Measurements from ENCODE around the gene GOLGA2. TPM values are rescaled to one million over a fixed set of nuclear protein-coding genes. Genes with fewer than 3 reads are reported as not detected.

The GOLGA2 gene
- total and polyA plus RNA-seq, 8 donors: 37.9 to 105 (median 59.3) TPM

DNA sequence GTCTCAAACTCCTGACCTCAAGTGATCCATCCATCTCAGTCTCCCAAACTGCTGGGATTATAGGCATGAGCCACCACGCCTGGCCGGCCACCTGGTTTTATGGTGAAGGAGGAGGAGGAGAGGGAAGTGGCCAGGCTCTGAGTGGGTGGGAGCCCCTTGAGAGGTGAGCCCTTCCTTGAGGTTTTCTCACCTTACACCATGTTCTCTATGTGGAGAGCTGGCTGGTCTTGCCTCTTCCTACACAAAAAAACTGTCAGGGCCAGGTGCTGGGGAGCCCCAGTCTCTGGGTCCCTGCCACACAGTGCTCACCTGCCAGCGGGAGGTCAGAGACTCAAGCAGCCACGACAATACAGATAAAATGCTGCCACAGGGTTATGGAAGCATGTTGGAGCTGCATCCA lies 18.3 kb upstream of the GOLGA2 start:
- WGBS, 2 donors: 80 to 85% methylated on average over 4 of the region's 4 CpGs
- FAIRE-seq: no peak
- intact Hi-C loops (cut with DNase I): loop anchor here in 1 of 3 donors (10.0 kb wide), 1 partner anchor 51 kb away; the partner anchor contains the start of gene SLC27A4

DNA sequence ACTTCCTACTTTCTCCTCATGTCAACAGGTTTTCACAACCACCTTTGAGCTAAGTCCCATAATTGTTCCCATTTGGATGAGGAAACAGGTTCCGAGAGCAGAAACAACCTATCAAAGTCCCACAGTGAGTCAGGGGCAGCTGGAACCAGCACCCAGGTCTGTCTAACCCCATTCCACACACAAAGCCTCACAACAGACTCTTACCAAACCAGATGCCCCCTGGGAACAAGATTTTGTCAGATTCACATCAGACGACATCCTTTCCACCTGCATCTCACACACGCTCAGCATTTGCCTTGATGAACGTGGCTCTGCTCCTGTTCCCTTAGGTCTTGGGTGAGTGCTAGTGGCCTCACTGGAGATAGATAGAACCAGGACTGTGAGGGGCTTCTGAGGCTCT lies 17.3 kb upstream of the GOLGA2 start:
- no peak overlapping the region for H3K4me3 ChIP-seq
- intact Hi-C loops (cut with DNase I): loop anchor here in 1 of 3 donors (10.0 kb wide), 1 partner anchor 52 kb away; the partner anchor contains the start of gene SLC27A4
- 83 to 90% methylated on average over 4 of the region's 4 CpGs for WGBS, 2 donors
- peaks cover 0 to 6% (median 6%) of the 10 kb centered on the region in 3 donors for H3K4me1 ChIP-seq
- FAIRE-seq: no peak
- TF ChIP-seq, protein P1, sequence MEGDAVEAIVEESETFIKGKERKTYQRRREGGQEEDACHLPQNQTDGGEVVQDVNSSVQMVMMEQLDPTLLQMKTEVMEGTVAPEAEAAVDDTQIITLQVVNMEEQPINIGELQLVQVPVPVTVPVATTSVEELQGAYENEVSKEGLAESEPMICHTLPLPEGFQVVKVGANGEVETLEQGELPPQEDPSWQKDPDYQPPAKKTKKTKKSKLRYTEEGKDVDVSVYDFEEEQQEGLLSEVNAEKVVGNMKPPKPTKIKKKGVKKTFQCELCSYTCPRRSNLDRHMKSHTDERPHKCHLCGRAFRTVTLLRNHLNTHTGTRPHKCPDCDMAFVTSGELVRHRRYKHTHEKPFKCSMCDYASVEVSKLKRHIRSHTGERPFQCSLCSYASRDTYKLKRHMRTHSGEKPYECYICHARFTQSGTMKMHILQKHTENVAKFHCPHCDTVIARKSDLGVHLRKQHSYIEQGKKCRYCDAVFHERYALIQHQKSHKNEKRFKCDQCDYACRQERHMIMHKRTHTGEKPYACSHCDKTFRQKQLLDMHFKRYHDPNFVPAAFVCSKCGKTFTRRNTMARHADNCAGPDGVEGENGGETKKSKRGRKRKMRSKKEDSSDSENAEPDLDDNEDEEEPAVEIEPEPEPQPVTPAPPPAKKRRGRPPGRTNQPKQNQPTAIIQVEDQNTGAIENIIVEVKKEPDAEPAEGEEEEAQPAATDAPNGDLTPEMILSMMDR (IDR thresholded peaks at IDR 0.05): no peak
- DNase-seq: no peak
- no peak overlapping the region for H3K27ac ChIP-seq
- H3K36me3 ChIP-seq: no peaks in the 10 kb centered on the region
- H3K27me3 ChIP-seq: no peaks in the 10 kb centered on the region
- no peak for ATAC-seq
- no peaks in the 10 kb centered on the region for H3K9me3 ChIP-seq

More for the DNA sequence above, 18.3 kb upstream of the GOLGA2 start:
- no peaks in the 10 kb centered on the region for H3K36me3 ChIP-seq
- H3K27me3 ChIP-seq: no peaks in the 10 kb centered on the region
- no peaks in the 10 kb centered on the region for H3K9me3 ChIP-seq
- peaks cover 0 to 6% (median 6%) of the 10 kb centered on the region in 3 donors for H3K4me1 ChIP-seq
- H3K4me3 ChIP-seq: no peak overlapping the region
- TF ChIP-seq, protein P1 (IDR thresholded peaks at IDR 0.05): no peak
- DNase-seq: no peak
- H3K27ac ChIP-seq: no peak overlapping the region
- ATAC-seq: no peak

DNA sequence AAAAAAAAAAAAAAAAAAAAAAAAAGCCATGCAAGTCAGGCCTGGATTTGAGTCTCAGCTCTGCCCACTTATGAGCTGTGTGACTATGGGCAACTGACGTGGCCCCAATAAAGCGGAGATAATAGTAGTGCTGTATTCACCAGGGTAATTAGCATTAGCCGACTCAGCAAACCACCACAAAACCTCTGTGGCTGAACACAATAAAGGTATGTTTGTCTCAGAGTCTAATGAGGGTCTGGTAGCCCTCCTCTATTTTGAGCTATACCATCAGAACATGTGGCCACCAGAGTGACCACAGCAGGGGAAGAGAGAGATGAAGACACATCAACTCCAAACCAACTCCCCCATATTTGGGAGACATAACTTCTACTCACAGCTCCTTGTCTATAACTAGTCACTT lies 16.2 kb upstream of the GOLGA2 start:
- H3K9me3 ChIP-seq: no peaks in the 10 kb centered on the region
- H3K4me1 ChIP-seq: peaks cover 0 to 6% (median 6%) of the 10 kb centered on the region in 3 donors
- no peak overlapping the region for H3K27ac ChIP-seq
- WGBS, 2 donors: 87 to 95% methylated on average over 3 of the region's 3 CpGs
- no peak overlapping the region for H3K4me3 ChIP-seq
- DNase-seq: no peak
- no peaks in the 10 kb centered on the region for H3K36me3 ChIP-seq
- FAIRE-seq: no peak
- intact Hi-C loops (cut with DNase I): loop anchor here in 1 of 3 donors (10.0 kb wide), 1 partner anchor 53 kb away; the partner anchor contains the start of gene SLC27A4
- no peak for ATAC-seq
- TF ChIP-seq, protein P1 (IDR thresholded peaks at IDR 0.05): no peak
- H3K27me3 ChIP-seq: no peaks in the 10 kb centered on the region

DNA sequence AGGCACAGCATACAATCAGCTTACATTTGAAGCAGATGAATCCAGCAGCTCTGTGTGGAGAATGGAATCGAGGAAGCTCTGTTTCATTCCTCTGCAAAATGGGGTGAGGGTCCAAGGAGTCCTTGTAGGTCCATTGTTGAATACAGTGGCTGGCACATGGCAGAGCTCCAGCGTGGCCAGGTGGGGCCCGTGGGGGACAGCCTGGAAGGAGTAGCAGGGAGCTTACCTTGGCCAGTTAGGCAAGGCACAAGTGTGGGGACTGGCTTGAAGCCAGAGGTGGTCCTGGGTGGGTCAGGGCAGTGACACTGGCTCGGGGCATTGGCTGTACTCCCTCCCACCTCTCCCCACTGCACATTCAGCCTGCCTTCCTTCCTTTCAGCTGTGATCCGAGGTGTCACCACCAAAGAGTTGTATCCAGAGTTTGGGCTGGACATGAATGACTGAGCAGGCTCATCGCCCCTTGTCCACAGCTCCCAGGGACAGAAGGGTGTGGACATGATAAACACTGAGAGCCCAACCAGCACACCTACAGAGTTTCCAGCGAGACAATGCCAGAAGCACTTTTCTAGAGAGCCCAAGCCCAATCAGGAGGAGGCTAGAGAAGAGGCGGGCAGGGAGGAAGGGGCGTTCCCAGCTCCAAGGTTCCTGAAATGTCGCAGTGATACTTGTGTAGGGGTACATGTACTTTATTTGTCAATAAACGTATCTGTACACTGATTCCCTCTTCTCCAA lies 12.6 kb upstream of the GOLGA2 start:
- 85 to 86% methylated on average over 11 of the region's 11 CpGs for WGBS, 2 donors
- intact Hi-C loops (cut with DNase I): no loop called here
- FAIRE-seq: no peak
- Histone ChIP-seq H3K27me3 (no peaks in the 10 kb centered on the region), H3K4me3 (no peak overlapping the region), H3K36me3 (no peaks in the 10 kb centered on the region), H3K4me1 (no peaks in the 10 kb centered on the region), H3K27ac (no peak overlapping the region), H3K9me3 (no peaks in the 10 kb centered on the region)
- no peak for DNase-seq
- ATAC-seq: no peak
- TF ChIP-seq, protein P1 (IDR thresholded peaks at IDR 0.05): no peak

DNA sequence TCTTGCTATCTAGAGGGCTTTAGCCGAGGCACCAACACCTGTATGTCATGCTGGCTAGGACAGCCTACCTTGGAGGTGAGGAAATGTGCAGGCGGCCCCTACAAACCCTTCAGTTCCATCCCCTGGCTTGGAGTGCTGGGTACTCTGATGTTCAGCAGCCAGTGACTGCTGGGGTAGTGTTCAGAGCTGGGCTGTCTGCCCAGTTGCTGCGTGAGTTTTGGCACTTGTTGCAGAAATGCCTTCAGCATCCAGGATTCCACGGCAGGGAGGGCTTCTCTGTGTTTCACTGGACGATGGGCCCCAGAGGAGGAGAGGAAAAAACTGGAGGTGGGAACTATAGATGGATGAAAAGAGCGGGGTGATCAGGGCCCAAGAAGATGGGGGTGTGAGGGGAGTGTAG lies 10.6 kb upstream of the GOLGA2 start:
- H3K36me3 ChIP-seq: no peaks in the 10 kb centered on the region
- ATAC-seq (no peak), FAIRE-seq (no peak), DNase-seq (no peak)
- intact Hi-C loops (cut with DNase I): no loop called here
- 66 to 75% methylated on average over 6 of the region's 6 CpGs for WGBS, 2 donors
- H3K27me3 ChIP-seq: no peaks in the 10 kb centered on the region
- TF ChIP-seq, protein P1 (IDR thresholded peaks at IDR 0.05): no peak
- H3K9me3 ChIP-seq: no peaks in the 10 kb centered on the region
- H3K27ac ChIP-seq: no peak overlapping the region
- H3K4me3 ChIP-seq: no peak overlapping the region
- H3K4me1 ChIP-seq: no peaks in the 10 kb centered on the region

Measured in pancreas (tissue), 10 donors.